GM18505 (cell line): ENCODE measurements around the gene AKNA.

Experiments used
- ATAC-seq: cut with Tn5 transposase; IDR thresholded peaks from one replicate; pipeline ENCODE4 v1.9.1; 2021; ENCODE audit not compliant: unreplicated experiment
- POLR2A ChIP-seq: IDR thresholded peaks from 4 replicates; pipeline ENCODE4 v1.6.1; 2011; ENCODE audit warnings: borderline replicate concordance; ENCODE audit not compliant: insufficient read depth, insufficient read length; ENCODE audit errors: extremely low read depth

Gene AKNA

GRCh38 chr9:114372921-114373448 is 14.8 kb downstream of the AKNA start:
- ATAC-seq: peak; percentile 91

GRCh38 chr9:114371973-114372917 is 15.5 kb downstream of the AKNA start:
- no peak for TF ChIP-seq POLR2A
- no peak for ATAC-seq

More at GRCh38 chr9:114372921-114373448, 14.8 kb downstream of the AKNA start:
- TF ChIP-seq POLR2A: peak; percentile 18

GRCh38 chr9:114371343-114371944 is 16.3 kb downstream of the AKNA start:
- TF ChIP-seq POLR2A: no peak

GRCh38 chr9:114370968-114371320 is 16.8 kb downstream of the AKNA start:
- no peak for ATAC-seq
- TF ChIP-seq POLR2A: no peak

More at GRCh38 chr9:114371343-114371944, 16.3 kb downstream of the AKNA start:
- ATAC-seq: no peak

GRCh38 chr9:114370251-114370967 is 17.4 kb downstream of the AKNA start:
- no peak for ATAC-seq

GRCh38 chr9:114369216-114370130 is 18.3 kb downstream of the AKNA start:
- ATAC-seq: no peak
- TF ChIP-seq POLR2A: no peak

More at GRCh38 chr9:114370251-114370967, 17.4 kb downstream of the AKNA start:
- TF ChIP-seq POLR2A: no peak

GRCh38 chr9:114367772-114368569 is 19.8 kb downstream of the AKNA start:
- no peak for TF ChIP-seq POLR2A
- ATAC-seq: no peak

DNA sequence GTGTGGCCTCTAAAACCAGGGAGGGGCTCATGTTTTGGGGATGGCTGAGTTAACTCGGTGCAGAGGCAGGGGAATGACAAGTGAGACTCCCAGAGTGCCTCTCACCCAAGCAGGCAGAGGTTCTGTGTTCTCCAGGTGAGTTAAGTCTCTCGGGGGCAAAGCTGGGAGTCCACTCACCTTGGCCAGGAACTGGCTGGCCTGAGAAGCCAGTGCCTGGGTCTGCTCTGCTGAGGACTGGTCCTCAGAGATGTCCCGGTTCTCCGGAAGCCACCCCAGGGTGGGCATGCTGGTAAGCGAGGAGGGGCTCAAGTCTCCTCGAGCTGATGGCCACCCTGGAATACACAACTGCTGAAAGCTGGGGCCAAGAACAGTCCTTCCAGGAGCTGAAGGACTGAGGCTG is 20.4 kb downstream of the AKNA start:
- ATAC-seq: no peak
- no peak for TF ChIP-seq POLR2A

- TF ChIP-seq POLR2A: no peak
- ATAC-seq: peak; percentile 51
These were observed 21.3 kb downstream of the AKNA start for GRCh38 chr9:114366334-114367128.

GRCh38 chr9:114365194-114365593 is 22.6 kb downstream of the AKNA start:
- no peak for TF ChIP-seq POLR2A
- ATAC-seq: no peak
